Left colon (tissue), 2 donors: Measurements from ENCODE around the gene TATDN2. TPM values are rescaled to one million over a fixed set of nuclear protein-coding genes. Genes with fewer than 3 reads are reported as not detected.

Experiments
- ATAC-seq: fragments of 200-7000 bp; cut with Tn5 transposase; one replicate; pipeline ENCODE4 v1.9.1; 2020; ENCODE audit warnings: mild to moderate bottlenecking, moderate library complexity
- DNase-seq, 2 donors: peaks; one replicate each; pipeline ENCODE4 v3.0.0-alpha.2; 2020
- intact Hi-C, 2 donors: fragments of 100-400 bp; cut with DNase I in 1 of 2; cut with micrococcal nuclease in 1 of 2; formaldehyde crosslinking; loops; one replicate each; pipeline versions ENCODE4 v1.11.2 to v1.14.0; 2022; cut with DNase I, micrococcal nuclease
- total RNA-seq, 2 donors: library from RNA; stranded (reverse); fragmentation: NEBNext Ultra II Directional; extraction: Animal tissue kit (Norgen Biotek cat#: 25700); gene quantifications; one replicate each; pipeline ENCODE4 v1.2.1, GENCODE V29; 2021
- donor health status: DM: no; HTN: no; CAD: no.
- donor health status: DM: yes; HTN: yes; CAD: no.

TATDN2 gene
- total RNA-seq, 2 donors from 2014 or later = 30.2 to 37.9 TPM

GRCh38 chr3:10233988-10234387 lies 14.3 kb upstream of the TATDN2 start:
- no peak for DNase-seq
- intact Hi-C loops = no loop called here
- ATAC-seq = no peak

GRCh38 chr3:10234526-10235230 lies 13.6 kb upstream of the TATDN2 start:
- intact Hi-C loops = no loop called here
- DNase-seq (no peak), ATAC-seq (no peak)

- intact Hi-C loops = no loop called here
- ATAC-seq (no peak), DNase-seq (no peak)
Measured at GRCh38 chr3:10235551-10235950, 12.7 kb upstream of the TATDN2 start.

GRCh38 chr3:10238345-10239183 lies 9.7 kb upstream of the TATDN2 start:
- no peak for DNase-seq
- ATAC-seq = no peak
- intact Hi-C loops = no loop called here

- ATAC-seq = no peak
- intact Hi-C loops = no loop called here
- no peak for DNase-seq
Measured at GRCh38 chr3:10240799-10241198, 7.5 kb upstream of the TATDN2 start.

GRCh38 chr3:10242182-10243065 lies 5.8 kb upstream of the TATDN2 start:
- DNase-seq = peak; percentile 36
- intact Hi-C loops = no loop called here
- ATAC-seq = peak; percentile 36

GRCh38 chr3:10244009-10244408 lies 4.2 kb upstream of the TATDN2 start:
- ATAC-seq (no peak), DNase-seq (no peak)
- intact Hi-C loops = no loop called here

- DNase-seq = no peak
- intact Hi-C loops = no loop called here
- ATAC-seq = no peak
Measured at GRCh38 chr3:10245081-10245712, 3.1 kb upstream of the TATDN2 start.

- no peak for ATAC-seq
- intact Hi-C loops = no loop called here
- no peak for DNase-seq
Measured at GRCh38 chr3:10247679-10248183, 528 bp upstream of the TATDN2 start.

- peak; percentile 51 to 55 for DNase-seq
Measured at GRCh38 chr3:10248984-10249748, 907 bp downstream of the TATDN2 start.

GRCh38 chr3:10249833-10250232 lies 1.6 kb downstream of the TATDN2 start:
- ATAC-seq = no peak

More at GRCh38 chr3:10248984-10249748, 907 bp downstream of the TATDN2 start:
- ATAC-seq = peak; percentile 18
- intact Hi-C loops = no loop called here

GRCh38 chr3:10251006-10251405 lies 2.7 kb downstream of the TATDN2 start:
- intact Hi-C loops = no loop called here
- ATAC-seq = no peak

More at GRCh38 chr3:10249833-10250232, 1.6 kb downstream of the TATDN2 start:
- no peak for DNase-seq
- intact Hi-C loops = no loop called here

GRCh38 chr3:10253731-10254130 lies 5.5 kb downstream of the TATDN2 start:
- no peak for ATAC-seq
- DNase-seq = no peak
- intact Hi-C loops = no loop called here

More at GRCh38 chr3:10251006-10251405, 2.7 kb downstream of the TATDN2 start:
- DNase-seq = no peak

GRCh38 chr3:10255835-10256234 lies 7.6 kb downstream of the TATDN2 start:
- DNase-seq (no peak), ATAC-seq (no peak)
- intact Hi-C loops = no loop called here

GRCh38 chr3:10259036-10259435 lies 10.8 kb downstream of the TATDN2 start:
- ATAC-seq (no peak), DNase-seq (no peak)
- intact Hi-C loops = no loop called here

- intact Hi-C loops = no loop called here
Measured at GRCh38 chr3:10259798-10260197, 11.5 kb downstream of the TATDN2 start.

GRCh38 chr3:10260211-10260701 lies 12.0 kb downstream of the TATDN2 start:
- ATAC-seq (no peak), DNase-seq (no peak)

More at GRCh38 chr3:10259798-10260197, 11.5 kb downstream of the TATDN2 start:
- no peak for ATAC-seq
- DNase-seq = no peak

GRCh38 chr3:10262027-10262426 lies 13.8 kb downstream of the TATDN2 start:
- ATAC-seq (no peak), DNase-seq (no peak)
- intact Hi-C loops = no loop called here

More at GRCh38 chr3:10260211-10260701, 12.0 kb downstream of the TATDN2 start:
- intact Hi-C loops = no loop called here
